Muscle of back (tissue), 11 donors: ENCODE data around the gene ITGB1BP1. TPM values are rescaled to one million over a fixed set of nuclear protein-coding genes. Genes with fewer than 3 reads are reported as not detected.

Source experiments
- DNase-seq, 3 donors: peaks; one replicate each; pipeline versions ENCODE4 v3.0.0 to v3.0.0-alpha.2; 2013
- polyA plus RNA-seq, 10 donors: library from polyadenylated mRNA; unstranded; fragments of 120-200 nt; gene quantifications; one replicate each; pipeline ENCODE4 v1.2.1, GENCODE V29; 2013; ENCODE audit not compliant: insufficient read length in 10 of 10

Gene ITGB1BP1
- polyA plus RNA-seq, 10 donors: 87.4 to 106 (median 97.0) TPM

GRCh38 chr2:9380702-9381628, 42.4 kb downstream of the ITGB1BP1 start:
- peak; percentile 30 to 81 (median 54) for DNase-seq

DNA sequence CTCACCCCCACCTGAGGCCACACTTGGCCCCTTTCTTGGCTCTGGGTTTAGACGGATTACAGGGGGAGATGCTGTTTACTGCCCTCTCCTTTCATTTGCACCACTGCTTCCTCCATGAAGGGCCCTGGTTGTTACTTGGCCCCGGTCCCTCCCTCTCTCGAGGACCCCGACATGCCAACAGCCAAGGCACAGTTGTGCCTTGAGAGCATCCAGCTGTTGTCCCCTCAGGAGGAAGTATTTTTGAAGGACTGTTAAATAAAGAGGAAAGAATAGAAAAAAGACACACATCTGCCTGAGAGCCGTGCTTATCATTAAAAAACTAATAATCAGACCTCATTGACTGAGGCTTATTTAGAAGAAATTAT, 44.0 kb downstream of the ITGB1BP1 start:
- no peak for DNase-seq

DNA sequence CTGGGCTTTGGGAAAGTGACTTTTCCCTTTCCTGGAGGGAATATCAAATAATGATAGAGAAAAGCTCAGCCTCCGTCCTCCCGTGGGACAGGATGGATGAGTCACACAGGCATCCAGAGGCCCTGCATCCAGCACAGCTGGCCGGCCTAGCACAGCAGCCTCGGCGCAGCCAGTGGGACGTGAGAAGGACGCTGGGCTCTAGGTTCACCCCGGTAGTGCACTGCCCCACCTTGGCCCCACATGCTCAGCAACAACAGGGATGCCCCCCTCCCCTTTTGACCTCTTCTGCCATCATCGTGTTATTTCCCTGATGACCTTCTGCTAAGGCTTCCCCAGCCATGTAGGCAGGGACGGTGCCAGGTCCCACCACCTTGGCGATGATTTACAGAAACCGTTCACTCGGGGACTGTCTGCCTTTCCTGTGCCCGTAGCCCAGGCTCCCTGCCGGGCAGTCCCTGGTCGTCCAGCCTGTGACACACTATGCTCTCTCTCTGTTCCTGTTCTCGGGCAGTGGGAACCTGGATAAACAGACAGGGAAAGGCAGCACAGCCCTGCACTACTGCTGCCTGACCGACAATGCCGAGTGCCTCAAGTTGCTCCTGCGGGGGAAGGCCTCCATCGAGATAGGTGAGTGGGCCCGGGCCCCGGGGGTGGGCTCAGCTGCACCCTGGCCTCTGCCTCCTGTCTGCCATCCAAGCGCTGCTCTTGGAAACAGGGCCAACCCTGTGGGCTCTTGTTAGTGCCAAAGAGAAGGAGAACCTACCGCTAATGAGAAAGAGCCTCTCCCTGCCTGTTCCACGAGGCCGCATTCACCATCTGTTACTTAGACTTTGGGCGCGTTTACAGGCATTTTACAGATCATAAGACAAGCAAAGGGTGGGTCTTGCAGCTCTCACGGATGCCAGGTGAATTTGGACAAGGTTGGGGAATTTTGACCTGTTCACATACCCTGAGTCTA, 44.6 kb downstream of the ITGB1BP1 start:
- peak; percentile 42 to 70 (median 43) for DNase-seq

- no peak for DNase-seq
Measured at GRCh38 chr2:9377461-9378097, 45.7 kb downstream of the ITGB1BP1 start.

DNA sequence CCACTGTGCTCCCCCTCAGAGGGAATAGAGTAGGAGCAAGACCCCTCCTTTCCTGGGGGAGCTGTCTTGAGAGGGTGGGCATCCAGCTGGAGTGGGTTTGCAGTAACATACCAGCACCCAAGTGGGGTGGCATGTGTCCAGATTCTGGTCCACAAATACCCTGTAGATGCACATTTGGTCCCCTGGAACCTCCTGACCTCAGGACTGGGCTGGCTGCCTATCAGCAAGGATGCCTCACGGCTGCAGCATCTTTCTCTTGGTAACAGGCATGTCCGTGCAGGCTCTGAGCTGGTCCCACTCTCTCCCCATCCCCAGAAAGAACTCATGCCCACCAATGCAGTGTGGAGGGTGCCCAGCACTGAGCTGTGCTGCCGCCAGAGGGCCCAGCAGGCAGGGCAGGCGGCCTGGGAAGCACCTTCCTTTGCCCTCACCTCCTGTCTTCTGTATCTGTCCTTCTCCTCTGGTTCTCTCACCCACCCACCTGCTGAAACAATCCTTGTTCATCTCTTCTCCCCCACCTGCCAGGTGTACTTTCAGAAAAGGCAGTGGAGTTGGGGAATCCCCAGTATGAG, 47.4 kb downstream of the ITGB1BP1 start:
- DNase-seq: no peak

GRCh38 chr2:9374071-9374730, 49.1 kb downstream of the ITGB1BP1 start:
- DNase-seq: no peak

DNA sequence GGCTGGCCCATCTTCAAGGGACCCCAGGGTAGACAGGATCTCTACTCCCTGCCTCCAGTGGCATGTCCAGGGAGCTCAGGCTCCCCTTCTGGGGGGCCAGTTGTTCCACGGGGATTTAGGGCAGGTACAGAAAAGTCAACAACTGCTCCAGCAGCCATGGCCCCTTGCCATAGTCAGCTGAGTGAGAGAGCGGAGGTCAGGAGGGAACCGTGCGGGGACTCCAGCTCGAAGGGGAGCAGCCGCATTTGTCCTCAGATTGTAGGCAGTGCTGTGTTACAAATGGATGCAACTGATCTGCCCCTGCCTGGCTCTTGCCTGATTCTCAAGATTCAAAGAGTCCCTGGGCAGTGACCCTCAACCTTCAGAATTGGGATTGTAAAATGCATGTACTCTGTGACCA, 49.9 kb downstream of the ITGB1BP1 start:
- no peak for DNase-seq

- no peak for DNase-seq
Measured at GRCh38 chr2:9373047-9373446, 50.3 kb downstream of the ITGB1BP1 start.

- DNase-seq: no peak
Measured at GRCh38 chr2:9370746-9371145, 52.6 kb downstream of the ITGB1BP1 start.

DNA sequence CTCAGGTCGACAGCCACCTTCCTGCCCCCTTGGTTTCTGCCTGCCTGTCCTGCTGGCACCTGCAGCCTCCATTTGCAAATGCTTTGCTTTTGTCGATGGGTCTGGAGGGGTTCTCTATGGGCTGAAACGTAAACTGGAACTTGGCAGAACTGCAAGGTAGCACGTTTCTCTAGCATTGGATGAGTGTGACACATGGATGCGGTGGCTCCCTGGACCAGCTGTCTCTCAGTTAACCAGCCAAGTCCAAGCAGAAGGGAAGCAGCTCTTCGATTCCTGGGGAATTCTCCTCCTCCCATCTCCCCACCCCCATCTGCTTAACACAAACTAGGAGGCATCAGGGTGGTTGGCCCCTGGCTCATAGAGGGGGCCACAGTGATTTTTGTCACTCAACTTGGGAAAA, 57.3 kb downstream of the ITGB1BP1 start:
- DNase-seq: no peak

GRCh38 chr2:9365498-9366019, 57.8 kb downstream of the ITGB1BP1 start:
- no peak for DNase-seq

DNA sequence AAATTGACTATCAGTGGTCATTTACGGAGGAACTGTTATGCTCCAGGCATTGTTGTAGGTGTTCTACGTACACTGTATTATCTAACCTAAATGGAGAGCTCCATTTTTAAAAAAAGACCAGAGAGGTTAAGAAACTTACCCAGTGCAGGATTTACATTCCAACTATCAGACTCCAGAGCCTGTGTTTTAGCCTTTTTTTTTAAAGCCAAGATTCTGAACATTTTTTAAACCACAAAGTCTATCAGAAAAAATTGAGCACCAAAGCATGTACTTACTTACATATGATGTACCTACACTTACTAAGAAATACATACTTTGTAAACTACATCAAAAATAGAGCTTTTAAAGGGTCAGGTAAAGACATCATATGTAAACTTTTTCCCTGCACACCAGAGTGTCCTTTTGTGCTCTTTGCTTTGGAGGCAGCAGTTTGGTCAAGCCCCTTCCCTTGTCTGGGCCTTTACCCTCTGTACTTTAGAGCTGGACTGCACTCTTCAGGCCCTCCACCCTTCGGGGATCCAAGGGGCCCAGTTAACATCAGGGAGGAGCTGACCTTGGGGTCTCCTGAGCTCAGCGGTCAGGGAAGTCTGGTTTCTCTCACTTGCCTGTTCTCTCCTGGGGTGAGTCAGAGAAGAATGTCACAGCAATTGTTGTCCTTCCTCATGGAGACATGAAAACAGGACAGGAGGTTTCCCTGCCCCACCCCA, 58.4 kb downstream of the ITGB1BP1 start:
- no peak for DNase-seq

DNA sequence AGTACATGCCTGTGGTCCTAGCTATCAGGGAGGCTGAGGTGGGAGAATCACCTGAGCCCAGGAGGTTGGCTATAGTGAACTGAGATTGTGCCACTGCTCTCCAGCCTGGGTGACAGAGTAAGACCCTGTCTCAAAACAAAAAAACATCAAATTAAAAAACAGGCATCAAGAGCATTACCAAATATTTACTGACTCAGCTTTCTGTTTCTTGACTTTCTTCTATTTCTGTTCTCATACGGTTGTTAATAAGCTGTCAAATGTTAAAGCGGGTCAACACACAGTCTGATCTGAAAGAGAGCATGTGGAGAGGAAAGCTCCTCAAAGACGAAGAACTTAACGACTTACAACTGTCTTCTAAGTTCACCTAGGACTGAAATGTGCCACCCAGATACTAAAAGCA, 59.0 kb downstream of the ITGB1BP1 start:
- DNase-seq: no peak

- DNase-seq: no peak
Measured at GRCh38 chr2:9360701-9361100, 62.6 kb downstream of the ITGB1BP1 start.

DNA sequence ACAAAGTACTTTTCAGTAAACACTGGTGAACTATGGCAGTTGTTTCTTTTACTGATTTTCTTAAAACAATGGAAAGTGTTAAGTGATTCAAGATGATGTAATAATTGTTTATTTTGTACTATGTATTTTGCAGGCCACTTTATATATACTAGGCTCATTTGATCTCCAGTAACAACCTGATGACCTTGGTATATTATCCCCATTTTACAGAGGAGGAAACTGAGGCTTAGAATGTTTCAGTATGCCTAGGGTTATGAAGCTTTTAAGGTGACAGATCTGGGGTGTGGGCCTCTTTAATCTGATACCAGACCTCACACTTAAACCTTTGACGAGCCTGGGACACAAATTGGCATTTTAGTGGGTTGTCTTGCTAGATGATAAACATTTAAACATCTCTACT, 63.2 kb downstream of the ITGB1BP1 start:
- no peak for DNase-seq

- DNase-seq: no peak
Measured at GRCh38 chr2:9359463-9359862, 63.9 kb downstream of the ITGB1BP1 start.

- DNase-seq: no peak
Measured at GRCh38 chr2:9358846-9359245, 64.5 kb downstream of the ITGB1BP1 start.

DNA sequence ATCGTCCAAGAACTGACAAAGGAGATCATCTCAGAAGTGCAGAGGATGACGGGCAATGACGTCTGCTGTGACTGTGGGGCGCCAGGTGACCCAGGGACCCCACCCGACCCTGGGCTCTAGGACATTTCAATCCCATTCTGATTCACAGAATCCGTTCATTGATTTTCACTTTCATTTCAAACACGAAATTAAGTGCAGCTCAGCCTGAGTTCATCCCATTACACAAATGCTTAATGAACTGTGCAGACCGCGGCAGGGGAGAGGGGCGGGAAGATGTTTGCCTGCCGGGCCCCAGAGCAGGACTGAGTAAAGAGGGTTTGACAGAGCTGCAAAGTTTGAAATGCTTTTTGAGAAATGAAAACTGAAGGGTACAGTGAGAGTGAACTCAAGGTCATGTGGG, 67.1 kb downstream of the ITGB1BP1 start:
- DNase-seq: no peak

DNA sequence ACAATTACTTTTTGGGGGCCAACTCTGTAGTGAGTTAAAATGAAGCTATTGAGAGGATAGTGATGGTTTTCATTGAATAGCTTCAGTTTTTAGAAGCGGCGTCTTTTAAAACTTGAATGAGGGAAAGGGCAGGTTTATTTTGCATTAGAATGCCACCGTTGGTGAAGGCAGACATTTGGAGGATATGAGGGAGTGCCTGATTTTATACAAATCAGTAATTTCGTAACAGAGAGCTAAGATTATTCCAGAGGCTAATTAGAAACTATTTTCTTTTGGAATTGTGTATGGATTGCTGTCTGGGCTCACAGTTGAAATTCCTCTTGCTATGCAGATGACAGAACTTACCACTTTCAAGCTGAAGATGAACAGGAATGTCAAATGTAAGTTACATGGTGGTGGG, 67.6 kb downstream of the ITGB1BP1 start:
- DNase-seq: no peak

GRCh38 chr2:9355270-9355669, 68.1 kb downstream of the ITGB1BP1 start:
- no peak for DNase-seq
